ENCODE results near the gene TRABD2A.
"Not testable (repeated sequence)": the region's sequence is repeated elsewhere in the genome, so short reads cannot be mapped to it uniquely, and the experiment has no call there.

The TRABD2A gene

GRCh38 chr2:84815146-84815545 is 65.7 kb downstream of the TRABD2A start:
- DNase-seq, result no peak

DNA sequence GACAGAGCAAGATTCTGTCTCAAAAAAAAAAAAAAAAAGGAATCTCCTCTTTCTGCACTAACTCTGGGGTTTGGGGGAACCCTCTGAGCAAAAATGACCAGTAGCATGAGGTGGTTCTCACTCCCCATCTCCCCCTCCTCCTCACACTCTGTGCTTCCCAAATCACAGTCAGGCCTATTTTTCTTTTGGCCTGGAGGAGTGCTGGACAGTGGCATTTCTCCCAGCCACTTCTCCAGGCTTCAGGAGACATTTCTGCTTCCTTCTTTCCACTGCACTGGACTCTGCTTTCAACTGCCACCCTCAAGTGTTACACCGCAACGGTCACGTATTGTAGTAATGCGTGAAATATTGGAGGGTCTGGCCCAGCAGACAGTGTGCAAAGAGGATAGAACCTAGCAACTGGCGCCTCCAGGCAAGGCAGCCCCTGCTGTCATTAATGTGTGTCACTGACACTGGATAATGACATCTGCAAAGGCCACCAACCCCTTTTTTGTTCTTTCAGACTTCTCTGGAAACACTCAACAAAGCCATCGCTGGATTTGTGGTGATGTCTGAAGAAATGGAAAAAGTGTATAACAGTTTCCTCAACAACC is 68.9 kb downstream of the TRABD2A start:
- DNase-seq, result no peak

DNA sequence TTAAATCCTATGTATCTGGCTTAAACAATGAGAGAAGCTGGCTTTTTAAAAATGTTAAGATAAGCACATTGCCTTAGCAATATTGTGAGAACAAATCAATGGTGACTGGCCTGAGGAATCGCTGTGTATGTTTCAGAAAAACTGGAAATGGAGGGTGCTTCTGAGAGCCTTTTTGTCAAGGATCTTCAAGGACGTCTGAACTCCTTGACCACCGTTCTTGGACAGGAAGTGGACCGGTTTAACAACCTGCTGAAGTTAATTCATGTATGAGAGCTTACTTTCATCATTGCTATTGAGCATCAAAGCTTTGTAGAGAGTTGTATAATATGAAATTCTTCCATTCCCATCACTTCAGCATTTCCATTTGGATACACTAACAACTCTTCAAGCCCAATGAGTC is 72.6 kb downstream of the TRABD2A start:
- DNase-seq, result no peak

DNA sequence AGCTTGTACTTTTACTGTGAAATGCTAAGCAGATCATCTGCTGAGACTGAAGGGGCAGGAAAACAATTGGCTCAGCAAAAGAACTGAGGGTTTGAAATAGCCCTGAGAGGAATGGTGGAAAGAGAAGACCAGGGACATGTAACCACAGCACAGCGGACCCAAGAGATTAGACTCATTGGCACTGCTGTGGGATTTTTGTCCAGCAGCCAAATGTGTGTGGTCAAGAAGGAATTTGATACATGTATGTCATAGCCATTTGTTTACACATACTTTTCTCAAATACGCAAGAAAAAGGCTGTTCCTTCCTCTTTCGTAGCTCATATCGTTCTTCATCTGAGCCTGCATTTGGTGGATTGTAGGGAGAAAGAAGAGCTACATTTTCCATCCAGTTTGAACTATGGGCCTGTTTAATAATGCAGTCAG is 73.8 kb downstream of the TRABD2A start:
- no peak for DNase-seq

- DNase-seq, result no peak
These were observed 75.5 kb downstream of the TRABD2A start for GRCh38 chr2:84805250-84805958.

DNA sequence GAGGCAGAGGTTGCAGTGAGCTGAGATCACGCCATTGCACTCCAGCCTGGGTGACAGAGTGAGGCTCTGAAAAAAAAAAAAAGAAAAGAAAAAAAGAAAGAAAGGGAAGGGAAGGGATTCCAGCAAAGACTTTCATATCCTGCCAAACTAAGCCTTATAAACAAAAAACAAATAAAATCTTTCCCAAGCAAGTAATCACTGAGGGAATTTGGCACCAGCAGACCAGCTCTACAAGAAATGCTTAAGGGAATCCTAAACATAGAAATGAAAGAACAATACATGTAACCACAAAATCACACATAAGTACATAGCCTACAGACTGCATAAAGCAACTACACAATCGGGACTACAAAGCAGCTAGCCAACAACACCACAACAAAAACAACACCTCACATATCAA is 79.1 kb downstream of the TRABD2A start:
- no peak for DNase-seq

- DNase-seq, result no peak
These were observed 80.6 kb downstream of the TRABD2A start for GRCh38 chr2:84800194-84800805.

GRCh38 chr2:84799772-84800171 is 81.1 kb downstream of the TRABD2A start:
- no peak for DNase-seq

DNA sequence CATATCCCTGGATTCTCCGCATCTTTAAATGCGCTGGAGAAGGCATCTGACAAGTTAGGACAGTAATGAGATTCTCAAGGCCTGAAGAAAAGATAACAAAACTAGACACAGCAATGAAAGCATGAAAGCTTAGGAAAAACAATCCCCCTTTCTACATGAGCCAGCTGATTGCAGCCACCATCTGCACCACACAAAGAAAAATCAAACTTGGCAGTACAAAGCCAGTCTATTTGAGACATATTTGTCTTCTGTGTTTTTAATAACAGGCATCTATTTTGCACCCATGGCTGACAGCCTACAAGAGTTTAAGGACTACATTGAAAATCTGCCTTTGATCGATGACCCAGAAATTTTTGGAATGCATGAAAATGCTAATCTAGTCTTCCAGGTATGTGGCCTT is 83.6 kb downstream of the TRABD2A start:
- no peak for DNase-seq

DNA sequence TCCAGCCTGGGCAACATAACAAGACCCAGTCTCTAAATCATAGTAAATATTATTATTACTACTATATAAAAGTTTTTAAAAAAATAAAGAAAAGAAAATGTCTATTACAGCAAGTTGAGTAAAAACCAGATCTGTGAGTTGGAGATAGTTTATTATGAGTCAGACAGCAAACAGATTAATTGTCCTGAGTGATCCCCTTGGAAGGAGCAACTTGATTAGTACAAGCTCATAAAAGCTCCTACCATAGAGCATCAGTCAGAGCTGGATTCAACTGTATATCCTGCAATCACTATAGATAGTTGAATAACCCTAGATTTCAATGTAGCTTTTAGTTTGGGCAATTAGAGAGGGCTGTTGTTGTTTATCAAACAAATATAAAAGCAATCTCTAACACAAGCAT is 84.1 kb downstream of the TRABD2A start:
- DNase-seq, result no peak

GRCh38 chr2:84793641-84794040 is 87.2 kb downstream of the TRABD2A start:
- no peak for DNase-seq

DNA sequence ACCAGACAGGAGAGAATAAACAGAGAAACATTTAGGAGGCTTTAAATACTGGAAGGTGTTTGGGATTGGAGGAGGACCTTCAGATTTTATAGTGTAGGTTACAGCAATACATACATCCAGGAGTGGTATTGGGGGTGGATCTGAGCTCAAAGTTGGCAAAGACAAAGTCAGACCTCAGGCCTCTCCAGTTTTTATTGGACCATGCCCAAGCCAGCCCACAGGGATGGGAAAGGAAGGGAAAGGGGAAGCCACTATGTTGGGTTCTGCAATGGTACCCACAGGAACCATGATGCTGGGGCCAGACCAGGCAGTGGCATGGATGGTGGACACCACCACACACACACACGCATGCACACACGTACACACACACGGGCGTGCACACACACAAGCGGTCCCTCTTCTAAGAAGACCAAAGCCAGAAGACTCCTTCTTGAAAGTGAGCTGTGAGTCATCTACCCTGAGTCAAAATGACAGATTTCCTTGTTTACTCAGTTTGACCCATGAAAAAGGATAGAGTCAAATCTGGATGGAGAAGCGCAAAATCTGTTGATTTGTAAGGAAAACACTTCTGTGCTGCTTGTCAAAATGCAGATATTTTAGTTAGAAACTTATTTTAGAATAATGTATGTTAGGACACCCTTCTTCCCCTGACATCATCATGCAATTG is 87.9 kb downstream of the TRABD2A start:
- no peak for DNase-seq

DNA sequence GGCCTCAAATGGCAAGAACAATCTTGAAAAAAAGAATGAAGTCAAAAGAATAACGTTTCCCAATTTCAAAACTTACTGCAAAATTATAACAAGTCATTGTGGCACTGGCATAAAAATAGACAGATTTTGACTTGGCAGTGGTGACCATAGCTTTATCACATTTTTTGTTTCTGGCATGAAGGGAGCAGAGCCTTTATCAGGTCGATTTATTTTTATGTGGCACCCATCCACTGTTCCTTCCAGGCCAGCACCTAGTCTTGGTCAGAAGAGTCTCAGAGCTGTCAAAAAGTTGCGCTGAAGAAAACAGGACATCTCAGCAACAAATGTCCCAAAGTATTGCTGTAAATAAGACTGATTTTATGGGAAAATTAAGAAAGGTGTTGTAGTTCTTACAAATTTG is 92.4 kb downstream of the TRABD2A start:
- no peak for DNase-seq

- no peak for DNase-seq
These were observed 92.9 kb downstream of the TRABD2A start for GRCh38 chr2:84788027-84788426.

GRCh38 chr2:84786601-84787000 is 94.3 kb downstream of the TRABD2A start:
- no peak for DNase-seq

DNA sequence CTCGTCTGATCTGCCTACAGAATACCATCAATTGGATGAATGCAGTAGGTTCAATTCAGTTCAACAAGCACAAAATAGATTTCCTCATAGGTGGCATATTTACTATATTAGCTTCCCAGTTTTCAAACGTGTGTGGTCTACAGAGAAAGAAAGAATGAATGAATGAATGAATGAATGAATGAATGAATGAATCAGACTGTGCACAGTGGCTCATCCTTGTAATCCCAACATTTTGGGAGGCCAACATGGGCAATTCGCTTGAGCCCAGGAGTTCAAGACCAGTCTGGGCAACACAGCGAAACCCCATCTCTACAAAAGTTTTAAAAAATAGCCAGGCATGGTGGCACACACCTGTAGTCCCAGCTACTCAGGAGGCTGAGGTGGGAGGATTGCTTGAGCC is 94.9 kb downstream of the TRABD2A start:
- no peak for DNase-seq

DNA sequence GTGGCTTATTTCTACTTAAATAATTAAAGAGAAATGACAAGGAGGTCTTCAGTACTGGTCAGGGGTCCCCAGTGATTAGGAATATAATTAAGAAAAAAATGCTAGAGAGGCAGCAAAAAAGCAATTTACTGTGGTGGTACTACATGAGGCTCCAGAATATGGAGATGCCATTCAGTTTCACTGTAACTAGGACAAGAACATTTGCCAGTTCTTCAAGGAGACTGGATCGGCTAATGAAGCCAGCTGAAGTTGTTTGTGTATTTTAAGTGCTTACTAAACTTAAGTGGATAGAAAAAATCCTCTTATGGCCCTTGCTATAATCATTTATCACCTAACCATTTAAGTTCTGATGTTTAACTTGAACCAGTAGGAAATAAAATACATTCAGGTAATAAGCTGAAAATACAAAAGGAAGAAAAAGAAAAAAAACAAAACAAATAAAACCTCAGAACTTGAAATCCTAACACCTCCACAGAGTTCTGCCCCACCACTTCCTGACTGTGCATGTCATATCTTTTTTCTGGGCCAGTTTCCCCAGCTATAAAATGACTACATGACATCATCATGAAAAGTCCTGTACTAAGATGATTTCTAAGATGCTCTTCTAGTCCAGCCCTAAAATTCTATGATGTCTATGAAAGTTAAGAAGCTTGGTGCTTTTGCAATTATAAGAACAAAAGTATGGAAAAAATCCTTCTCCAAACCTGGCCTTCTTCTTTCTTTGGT is 98.0 kb downstream of the TRABD2A start:
- no peak for DNase-seq

- no peak for DNase-seq
These were observed 98.8 kb downstream of the TRABD2A start for GRCh38 chr2:84781942-84782716.

- no peak for DNase-seq
These were observed 101.1 kb downstream of the TRABD2A start for GRCh38 chr2:84779781-84780180.

DNA sequence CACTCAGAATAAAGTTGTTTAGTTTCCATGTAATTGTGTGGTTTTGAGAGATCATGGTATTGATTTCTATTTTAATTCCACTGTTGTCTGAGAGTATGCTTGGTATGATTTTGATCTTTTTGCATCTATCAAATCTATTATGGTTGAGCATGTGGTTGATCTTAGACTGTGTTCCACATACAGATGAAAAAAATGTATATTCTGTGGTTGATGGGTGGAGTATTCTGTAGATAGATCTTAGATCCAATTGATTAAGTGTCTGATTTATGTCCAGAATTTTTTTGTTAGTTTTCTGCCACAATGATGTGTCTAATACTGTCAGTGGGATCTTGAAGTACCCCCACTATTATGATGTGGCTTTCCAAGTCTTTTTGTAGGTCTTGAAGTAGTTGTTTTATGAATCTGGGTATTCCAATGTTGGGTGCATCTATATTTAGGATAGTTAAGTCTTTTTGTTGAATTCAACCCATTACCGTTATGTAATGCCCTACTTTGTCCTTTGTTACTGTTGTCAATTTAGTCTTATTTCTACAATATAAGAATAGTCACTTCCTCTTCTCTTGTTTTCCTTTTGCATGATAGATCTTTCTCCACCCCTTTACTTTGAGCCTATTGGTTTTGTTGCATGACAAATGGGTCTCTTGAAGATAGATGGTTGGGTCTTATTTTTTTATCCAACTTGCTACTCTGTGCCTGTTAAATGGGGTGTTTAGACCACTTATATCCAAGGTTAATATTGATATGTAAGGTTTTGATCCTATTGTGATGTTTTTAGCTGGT is 101.8 kb downstream of the TRABD2A start:
- DNase-seq, result no peak

- no peak for DNase-seq
These were observed 104.9 kb downstream of the TRABD2A start for GRCh38 chr2:84776011-84776410.

GRCh38 chr2:84773562-84773961 is 107.3 kb downstream of the TRABD2A start:
- not testable (repeated sequence) for DNase-seq

Measured in DMS 273 treated with DMSO at 0.1 percent for 48 hours (cell line).